Neural cell (in vitro differentiated cells): ENCODE results near the gene ASIC3. TPM values are rescaled to one million over a fixed set of nuclear protein-coding genes. Genes with fewer than 3 reads are reported as not detected.

Experiments
- H2AFZ ChIP-seq: fragments of 200-600, 300-800 bp; sonication (generic), shearing (Covaris generic); 2 replicates; pipeline ENCODE4 v1.6.0; 2014; ENCODE audit warnings: low read depth, mild to moderate bottlenecking, antibody characterized with exemption, low read length, moderate library complexity
- H3F3A ChIP-seq: fragments of 200-600 bp; shearing (Covaris generic); 2 replicates; pipeline ENCODE4 v1.6.1; 2016; ENCODE audit warnings: mild to moderate bottlenecking, moderate library complexity, mixed read lengths, antibody characterized with exemption, low read length; ENCODE audit not compliant: insufficient read depth, poor library complexity, severe bottlenecking
- H3K27ac ChIP-seq: fragments of 200-600, 300-800 bp; sonication (generic), shearing (Covaris generic); 2 replicates; pipeline ENCODE4 v1.5.1; 2014; ENCODE audit warnings: mild to moderate bottlenecking, low read length, moderate library complexity
- H3K27me3 ChIP-seq: fragments of 300-800, 200-600 bp; sonication (generic), shearing (Covaris generic); 2 replicates; pipeline ENCODE4 v1.6.0; 2014; ENCODE audit warnings: mild to moderate bottlenecking, low read depth, low read length, moderate library complexity; ENCODE audit not compliant: insufficient read depth
- H3K36me3 ChIP-seq: fragments of 300-800, 200-600 bp; sonication (generic), shearing (Covaris generic); 2 replicates; pipeline ENCODE4 v1.5.1; 2014; ENCODE audit warnings: mild to moderate bottlenecking, antibody characterized with exemption, low read length, moderate library complexity; ENCODE audit not compliant: insufficient read depth
- H3K4me2 ChIP-seq: fragments of 300-800, 200-600 bp; sonication (generic), shearing (Covaris generic); 2 replicates; pipeline ENCODE4 v1.6.0; 2014; ENCODE audit warnings: mild to moderate bottlenecking, low read length
- H3K4me3 ChIP-seq: fragments of 300-800, 200-600 bp; sonication (generic), shearing (Covaris generic); 2 replicates; pipeline ENCODE4 v1.5.1; 2014; ENCODE audit warnings: mild to moderate bottlenecking, low read length, moderate library complexity
- H3K79me2 ChIP-seq: fragments of 200-600 bp; shearing (Covaris generic); replicated peaks from 2 replicates; pipeline ENCODE4 v1.6.0; 2014; ENCODE audit warnings: mild to moderate bottlenecking, low read length, moderate library complexity; ENCODE audit not compliant: insufficient read depth
- H3K9ac ChIP-seq: fragments of 300-800, 200-600 bp; sonication (generic), shearing (Covaris generic); 2 replicates; pipeline ENCODE4 v1.6.1; 2016; ENCODE audit warnings: mild to moderate bottlenecking, low read length, mixed read lengths
- H3K9me2 ChIP-seq: fragments of 200-600 bp; shearing (Covaris generic); 2 replicates; pipeline ENCODE4 v1.6.1; 2016; ENCODE audit warnings: mild to moderate bottlenecking, low read length, mixed read lengths; ENCODE audit not compliant: insufficient read depth
- H3K9me3 ChIP-seq: fragments of 200-600, 300-800 bp; sonication (generic), shearing (Covaris generic); 2 replicates; pipeline ENCODE4 v1.6.1; 2016; ENCODE audit warnings: mild to moderate bottlenecking, mixed run types, low read length, moderate library complexity, mixed read lengths
- H4K20me1 ChIP-seq: fragments of 200-600 bp; shearing (Covaris generic); 2 replicates; pipeline ENCODE4 v1.6.1; 2016; ENCODE audit warnings: mild to moderate bottlenecking, mixed run types; ENCODE audit not compliant: insufficient read depth
- EP300 ChIP-seq: fragments of 450-650 bp; conservative IDR thresholded peaks from 2 replicates; pipeline ENCODE4 v1.6.1; 2014; ENCODE audit warnings: antibody characterized with exemption, mild to moderate bottlenecking, moderate library complexity; ENCODE audit not compliant: poor library complexity, severe bottlenecking
- EZH2 ChIP-seq: fragments of 200-600, 300-800 bp; shearing (Covaris generic), sonication (generic); IDR thresholded peaks from 2 replicates; pipeline ENCODE4 v1.6.1; 2014; ENCODE audit warnings: antibody characterized with exemption, low read length, borderline replicate concordance, mild to moderate bottlenecking; ENCODE audit not compliant: insufficient read depth, poor library complexity, severe bottlenecking
- MXI1 ChIP-seq: fragments of 450-650 bp; conservative IDR thresholded peaks from 2 replicates; pipeline ENCODE4 v1.6.1; 2014; ENCODE audit warnings: antibody characterized with exemption, mild to moderate bottlenecking; ENCODE audit not compliant: poor library complexity, severe bottlenecking
- POLR2AphosphoS5 ChIP-seq: IDR thresholded peaks from 2 replicates; pipeline ENCODE4 v1.6.1; 2012
- RAD21 ChIP-seq: fragments of 450-650 bp; conservative IDR thresholded peaks from 2 replicates; pipeline ENCODE4 v1.6.1; 2014; ENCODE audit warnings: antibody characterized with exemption, mild to moderate bottlenecking, moderate library complexity
- REST ChIP-seq: IDR thresholded peaks from 2 replicates; pipeline ENCODE4 v1.6.1; 2012; ENCODE audit warnings: borderline replicate concordance
- SMC3 ChIP-seq: fragments of 450-650 bp; conservative IDR thresholded peaks from 2 replicates; pipeline ENCODE4 v1.6.1; 2014; ENCODE audit warnings: antibody characterized with exemption, mild to moderate bottlenecking, moderate library complexity; ENCODE audit not compliant: poor library complexity
- TAF1 ChIP-seq: IDR thresholded peaks from 2 replicates; pipeline ENCODE4 v1.6.1; 2012; ENCODE audit warnings: low read depth
- polyA plus RNA-seq: library from polyadenylated mRNA; depleted of rRNA; stranded (reverse); fragments of >200 nt; gene quantifications from 2 replicates; pipeline ENCODE4 v1.2.3, GENCODE V29; 2014
- TF ChIP-seq, protein P1 (sequence below): fragments of 450-650 bp; IDR thresholded peaks from 2 replicates; pipeline ENCODE4 v1.5.1; 2014; ENCODE audit warnings: antibody characterized with exemption, mild to moderate bottlenecking, moderate library complexity; ENCODE audit not compliant: poor library complexity, severe bottlenecking

The ASIC3 gene
- polyA plus RNA-seq, 1 donor from 2014 or later = 3.3 TPM

DNA sequence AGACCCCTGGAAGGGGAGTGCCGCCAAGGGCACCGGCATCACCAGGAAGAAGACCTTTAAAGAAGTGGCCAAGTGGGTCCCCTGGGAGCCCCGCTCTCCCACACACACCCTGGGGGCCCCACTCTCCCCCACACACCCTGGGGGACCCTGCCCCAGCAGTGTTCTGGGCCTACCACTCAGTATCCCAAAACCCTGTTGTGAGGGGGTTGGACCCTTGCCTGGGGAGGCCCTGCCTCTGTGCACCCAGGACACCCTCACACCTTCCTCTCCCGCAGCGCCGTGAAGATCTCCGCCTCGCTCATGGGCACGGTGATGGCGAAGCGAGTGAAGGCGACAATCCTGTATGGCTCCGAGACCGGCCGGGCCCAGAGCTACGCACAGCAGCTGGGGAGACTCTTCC, 46.8 kb upstream of the ASIC3 start:
- no peak overlapping the region for H3K27ac ChIP-seq
- H3K9me3 ChIP-seq = no peaks in the 10 kb centered on the region
- H3K9me2 ChIP-seq = no peaks in the 10 kb centered on the region
- no peak overlapping the region for H2AFZ ChIP-seq
- H3K4me2 ChIP-seq = no peak overlapping the region
- no peaks in the 10 kb centered on the region for H4K20me1 ChIP-seq
- no peak overlapping the region for H3K4me3 ChIP-seq
- no peaks in the 10 kb centered on the region for H3K27me3 ChIP-seq
- H3F3A ChIP-seq = no peaks in the 10 kb centered on the region
- no peaks in the 10 kb centered on the region for H3K79me2 ChIP-seq
- H3K36me3 ChIP-seq = no peaks in the 10 kb centered on the region
- H3K9ac ChIP-seq = no peak overlapping the region
- no peak for TF ChIP-seq SMC3
- TF ChIP-seq MXI1 = no peak
- TF ChIP-seq EP300 = no peak
- TF ChIP-seq POLR2AphosphoS5 = no peak
- TF ChIP-seq TAF1 = no peak
- no peak for TF ChIP-seq EZH2
- TF ChIP-seq, protein P1, sequence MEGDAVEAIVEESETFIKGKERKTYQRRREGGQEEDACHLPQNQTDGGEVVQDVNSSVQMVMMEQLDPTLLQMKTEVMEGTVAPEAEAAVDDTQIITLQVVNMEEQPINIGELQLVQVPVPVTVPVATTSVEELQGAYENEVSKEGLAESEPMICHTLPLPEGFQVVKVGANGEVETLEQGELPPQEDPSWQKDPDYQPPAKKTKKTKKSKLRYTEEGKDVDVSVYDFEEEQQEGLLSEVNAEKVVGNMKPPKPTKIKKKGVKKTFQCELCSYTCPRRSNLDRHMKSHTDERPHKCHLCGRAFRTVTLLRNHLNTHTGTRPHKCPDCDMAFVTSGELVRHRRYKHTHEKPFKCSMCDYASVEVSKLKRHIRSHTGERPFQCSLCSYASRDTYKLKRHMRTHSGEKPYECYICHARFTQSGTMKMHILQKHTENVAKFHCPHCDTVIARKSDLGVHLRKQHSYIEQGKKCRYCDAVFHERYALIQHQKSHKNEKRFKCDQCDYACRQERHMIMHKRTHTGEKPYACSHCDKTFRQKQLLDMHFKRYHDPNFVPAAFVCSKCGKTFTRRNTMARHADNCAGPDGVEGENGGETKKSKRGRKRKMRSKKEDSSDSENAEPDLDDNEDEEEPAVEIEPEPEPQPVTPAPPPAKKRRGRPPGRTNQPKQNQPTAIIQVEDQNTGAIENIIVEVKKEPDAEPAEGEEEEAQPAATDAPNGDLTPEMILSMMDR = no peak
- no peak for TF ChIP-seq RAD21
- TF ChIP-seq REST = no peak

GRCh38 chr7:151003572-151003971, 44.8 kb upstream of the ASIC3 start:
- Histone ChIP-seq H4K20me1 (no peaks in the 10 kb centered on the region), H3K4me3 (no peak overlapping the region), H3F3A (no peaks in the 10 kb centered on the region), H3K9ac (no peak overlapping the region), H2AFZ (no peak overlapping the region), H3K9me3 (no peaks in the 10 kb centered on the region), H3K27me3 (no peaks in the 10 kb centered on the region), H3K4me2 (no peak overlapping the region), H3K9me2 (no peaks in the 10 kb centered on the region), H3K36me3 (no peaks in the 10 kb centered on the region), H3K79me2 (no peaks in the 10 kb centered on the region), H3K27ac (no peak overlapping the region)
- TF ChIP-seq MXI1 = no peak
- TF ChIP-seq SMC3 = no peak
- TF ChIP-seq EP300 = no peak
- TF ChIP-seq, protein P1 = no peak
- no peak for TF ChIP-seq POLR2AphosphoS5
- no peak for TF ChIP-seq RAD21
- no peak for TF ChIP-seq REST
- no peak for TF ChIP-seq TAF1
- no peak for TF ChIP-seq EZH2
